Esophagus squamous epithelium (tissue), 5 donors: ENCODE data around the gene ALDH8A1. TPM values are rescaled to one million over a fixed set of nuclear protein-coding genes. Genes with fewer than 3 reads are reported as not detected.

Source experiments
- DNase-seq: peaks from one replicate; lab custom pipeline; 2025; lab: John Stamatoyannopoulos, UW
- H3K27ac ChIP-seq, 4 donors: fragments of 200-600 bp; sonication (generic); one replicate each; pipeline ENCODE4 v1.5.1; 2016 to 2019; ENCODE audit warnings: mild to moderate bottlenecking in 1 of 4
- H3K27me3 ChIP-seq, 4 donors: fragments of 200-600 bp; sonication (generic); 1 replicate in 3 of 4; 2 replicates in 1 of 4; pipeline versions ENCODE4 v1.5.1 to v1.6.0; 2017 to 2021; ENCODE audit warnings: antibody characterized with exemption in 1 of 4
- H3K36me3 ChIP-seq, 3 donors: fragments of 200-600 bp; sonication (generic); one replicate each; pipeline ENCODE4 v1.5.1; 2016 to 2019
- H3K4me1 ChIP-seq, 3 donors: fragments of 200-600 bp; sonication (generic); one replicate each; pipeline ENCODE4 v1.5.1; 2017 to 2019
- H3K4me3 ChIP-seq, 4 donors: fragments of 200-600 bp; sonication (generic); 1 replicate in 3 of 4; 2 replicates in 1 of 4; pipeline ENCODE4 v1.5.1; 2016 to 2019; ENCODE audit warnings: mild to moderate bottlenecking in 2 of 4, moderate library complexity in 1 of 4
- H3K9me3 ChIP-seq, 3 donors: fragments of 200-600 bp; sonication (generic); one replicate each; pipeline ENCODE4 v1.5.1; 2016 to 2019
- CTCF ChIP-seq, 6 experiments: fragments of 450-650 bp in 4 of 6; fragments of 200-600 bp in 2 of 6; sonication (generic) in 2 of 6; IDR thresholded peaks; one replicate each; pipeline ENCODE4 v1.5.1; 2016 to 2019; ENCODE audit warnings: antibody characterized with exemption in 6 of 6, mild to moderate bottlenecking in 4 of 6, moderate library complexity in 4 of 6
- POLR2A ChIP-seq, 4 donors: fragments of 450-650 bp; IDR thresholded peaks; one replicate each; pipeline ENCODE4 v1.6.1; 2017; ENCODE audit warnings: antibody characterized with exemption in 4 of 4, mild to moderate bottlenecking in 4 of 4, moderate library complexity in 3 of 4
- WGBS, 2 donors: methylation state at CpG; one replicate each; pipeline ENCODE4 v1.1.5; 2018; 5-methylcytosine and 5-hydroxymethylcytosine counted together
- intact Hi-C: fragments of 100-400 bp; cut with DNase I; formaldehyde crosslinking; loops from one replicate; pipeline ENCODE4 v1.15.0; 2022
- total RNA-seq, 4 donors: library from RNA; depleted of rRNA; stranded (reverse); fragments of >200 nt; gene quantifications; one replicate each; pipeline ENCODE4 v1.1.0, GENCODE V29; 2016
- donor health status: DM: yes; HTN: yes; CAD: no.

ALDH8A1 gene
- total RNA-seq, 4 donors from 2014 or later = 0.13 to 0.76 (median 0.62) TPM; not detected in 1

- Histone ChIP-seq H3K4me1 (peaks cover 0 to 12% (median 0%) of the 10 kb centered on the region in 3 donors), H3K9me3 (no peaks in the 10 kb centered on the region), H3K36me3 (peaks cover 0 to 55% (median 7%) of the 10 kb centered on the region in 3 donors), H3K27me3 (no peaks in the 10 kb centered on the region), H3K4me3 (no peak overlapping the region), H3K27ac (no peak overlapping the region)
- intact Hi-C loops = no loop called here
- DNase-seq = no peak
- no peak for TF ChIP-seq CTCF (IDR thresholded peaks at IDR 0.05)
- TF ChIP-seq POLR2A (IDR thresholded peaks at IDR 0.05) = no peak
These were observed 12.5 kb upstream of the ALDH8A1 start for GRCh38 chr6:134962421-134962820.

GRCh38 chr6:134961366-134961765, 11.5 kb upstream of the ALDH8A1 start:
- H3K27ac ChIP-seq = no peak overlapping the region
- H3K36me3 ChIP-seq = peaks cover 0 to 54% (median 7%) of the 10 kb centered on the region in 3 donors
- no peaks in the 10 kb centered on the region for H3K9me3 ChIP-seq
- TF ChIP-seq POLR2A (IDR thresholded peaks at IDR 0.05) = no peak
- TF ChIP-seq CTCF (IDR thresholded peaks at IDR 0.05) = no peak
- intact Hi-C loops = no loop called here
- DNase-seq = no peak
- WGBS, 2 donors = 87 to 98% methylated on average over 3 of the region's 3 CpGs
- H3K27me3 ChIP-seq = no peaks in the 10 kb centered on the region
- H3K4me3 ChIP-seq = no peak overlapping the region
- peaks cover 0 to 6% (median 0%) of the 10 kb centered on the region in 3 donors for H3K4me1 ChIP-seq

DNA sequence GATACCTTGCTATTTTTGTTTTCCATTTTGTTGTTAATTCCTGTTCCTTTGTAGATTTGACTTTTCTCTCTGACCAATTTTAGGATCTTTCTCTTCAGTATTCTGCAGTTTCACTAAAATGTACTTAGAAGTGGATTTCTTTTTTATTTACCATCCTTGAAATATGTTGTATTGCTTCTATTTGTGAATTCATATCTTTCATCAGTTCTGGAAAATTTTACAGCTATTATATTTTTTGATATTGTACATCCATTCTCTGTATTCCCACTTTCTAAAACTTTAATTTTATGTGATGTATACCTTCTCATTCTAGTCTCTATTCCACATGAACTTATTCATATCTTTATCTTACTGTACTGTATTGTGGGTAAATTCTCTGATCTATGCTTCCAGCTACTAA, 9.7 kb upstream of the ALDH8A1 start:
- no peak for DNase-seq
- H3K27me3 ChIP-seq = no peaks in the 10 kb centered on the region
- H3K9me3 ChIP-seq = no peaks in the 10 kb centered on the region
- peaks cover 0 to 36% (median 7%) of the 10 kb centered on the region in 3 donors for H3K36me3 ChIP-seq
- intact Hi-C loops = no loop called here
- no peak overlapping the region for H3K4me3 ChIP-seq
- no peak overlapping the region for H3K27ac ChIP-seq
- H3K4me1 ChIP-seq = peaks cover 0 to 6% (median 0%) of the 10 kb centered on the region in 3 donors
- TF ChIP-seq POLR2A (IDR thresholded peaks at IDR 0.05) = no peak
- no peak for TF ChIP-seq CTCF (IDR thresholded peaks at IDR 0.05)

DNA sequence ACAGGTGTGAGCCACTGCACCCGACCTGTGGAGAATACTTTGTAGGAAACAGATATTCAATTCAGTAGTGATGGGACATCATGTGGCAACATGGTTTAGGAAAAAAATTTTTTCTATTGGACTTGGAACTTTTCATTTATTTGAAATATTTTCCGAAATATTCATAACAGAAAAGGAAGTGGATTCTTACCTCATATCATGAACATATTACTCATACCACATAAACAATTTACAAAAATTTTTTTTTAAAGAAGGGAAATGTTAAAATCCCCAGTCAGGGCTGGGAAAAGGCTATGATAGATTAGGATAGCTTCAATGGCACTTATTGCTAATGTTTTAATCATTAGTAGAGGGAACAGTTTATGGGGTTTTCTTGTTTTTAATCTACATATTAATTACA, 6.8 kb upstream of the ALDH8A1 start:
- no peaks in the 10 kb centered on the region for H3K27me3 ChIP-seq
- 71 to 75% methylated on average over 2 of the region's 2 CpGs for WGBS, 2 donors
- no peaks in the 10 kb centered on the region for H3K9me3 ChIP-seq
- peaks cover 0 to 17% (median 4%) of the 10 kb centered on the region in 3 donors for H3K36me3 ChIP-seq
- no peak for DNase-seq
- no peak overlapping the region for H3K4me3 ChIP-seq
- no peaks in the 10 kb centered on the region for H3K4me1 ChIP-seq
- H3K27ac ChIP-seq = no peak overlapping the region
- intact Hi-C loops = no loop called here
- no peak for TF ChIP-seq CTCF (IDR thresholded peaks at IDR 0.05)
- no peak for TF ChIP-seq POLR2A (IDR thresholded peaks at IDR 0.05)

DNA sequence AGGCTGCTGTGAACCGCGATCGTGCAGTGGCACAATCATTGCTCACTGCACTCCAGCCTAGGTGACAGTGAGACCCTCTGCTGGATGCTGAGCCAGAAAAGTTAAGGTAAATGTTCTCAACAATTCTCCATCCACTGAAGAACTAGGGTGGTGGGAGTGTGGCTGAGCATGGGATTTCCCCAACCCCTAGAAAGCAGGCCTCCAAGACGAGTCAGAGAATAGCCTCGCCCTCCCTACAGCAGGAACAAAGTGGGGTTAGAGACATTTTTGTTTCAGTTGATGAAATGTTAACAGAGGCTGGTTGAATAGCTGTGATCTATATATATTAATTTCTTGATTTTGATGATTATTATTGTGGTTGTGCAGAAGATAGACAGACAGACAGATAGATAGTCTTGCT, 6.1 kb upstream of the ALDH8A1 start:
- TF ChIP-seq CTCF (IDR thresholded peaks at IDR 0.05) (no peak), POLR2A (IDR thresholded peaks at IDR 0.05) (no peak)
- H3K4me3 ChIP-seq = no peak overlapping the region
- H3K9me3 ChIP-seq = no peaks in the 10 kb centered on the region
- WGBS, 2 donors = 40 to 56% methylated on average over 2 of the region's 5 CpGs
- no peaks in the 10 kb centered on the region for H3K27me3 ChIP-seq
- intact Hi-C loops = no loop called here
- DNase-seq = no peak
- no peaks in the 10 kb centered on the region for H3K4me1 ChIP-seq
- H3K36me3 ChIP-seq = peaks cover 0 to 10% (median 4%) of the 10 kb centered on the region in 3 donors
- no peak overlapping the region for H3K27ac ChIP-seq
